PC-3 (cell line): Measurements from ENCODE around the gene PARP12. TPM values are rescaled to one million over a fixed set of nuclear protein-coding genes. Genes with fewer than 3 reads are reported as not detected.

Source experiments
- ATAC-seq: fragments of 200-7000 bp; cut with Tn5 transposase; 2 replicates; pipeline ENCODE4 v1.9.1; 2020; ENCODE audit warnings: mild to moderate bottlenecking, moderate library complexity
- BruUV-seq: library from RNA; stranded (reverse); fragments of 400-500 nt; replicated peaks from 2 replicates; lab custom pipeline; 2021; lab: Mats Ljungman, UMichigan
- CTCF ChIA-PET: fragments of 300-600 bp; sonication (Branson Sonifier 250); formaldehyde crosslinking; loops from one replicate; lab custom pipeline; 2022; ENCODE audit warnings: antibody characterized with exemption; lab: Charles Lee
- POLR2A ChIA-PET: fragments of 300-600 bp; sonication (Branson Sonifier 250); formaldehyde crosslinking; loops from one replicate; lab custom pipeline; 2022; ENCODE audit warnings: antibody characterized with exemption; ENCODE audit not compliant: unreplicated experiment; lab: Charles Lee
- DNase-seq: peaks from one replicate; pipeline ENCODE4 v3.0.0-alpha.2; 2015
- H2AFZ ChIP-seq: fragments of 300-600 bp; sonication (generic); 2 replicates; pipeline ENCODE4 v1.6.0; 2016; ENCODE audit warnings: antibody characterized with exemption, low read length
- H3F3A ChIP-seq: fragments of 300-600 bp; sonication (generic); one replicate; pipeline ENCODE4 v1.6.0; 2017; ENCODE audit warnings: antibody characterized with exemption, low read length, control low read depth, mild to moderate bottlenecking; ENCODE audit not compliant: unreplicated experiment
- H3K27ac ChIP-seq: fragments of 300-600 bp; sonication (generic); 2 replicates; pipeline ENCODE4 v1.5.1; 2016; ENCODE audit warnings: mild to moderate bottlenecking, low read length
- H3K27me3 ChIP-seq: fragments of 300-600 bp; sonication (generic); 2 replicates; pipeline ENCODE4 v1.6.1; 2016; ENCODE audit warnings: low read length, mixed read lengths
- H3K36me3 ChIP-seq: fragments of 300-600 bp; sonication (generic); 2 replicates; pipeline ENCODE4 v1.6.1; 2016; ENCODE audit warnings: low read depth, mixed run types, low read length, mixed read lengths
- H3K4me1 ChIP-seq: fragments of 300-600 bp; sonication (generic); 2 replicates; pipeline ENCODE4 v1.5.1; 2016; ENCODE audit warnings: low read length; ENCODE audit not compliant: insufficient read depth
- H3K4me2 ChIP-seq: fragments of 300-600 bp; sonication (generic); 2 replicates; pipeline ENCODE4 v1.6.0; 2016; ENCODE audit warnings: low read length
- H3K4me3 ChIP-seq: fragments of 300-600 bp; sonication (generic); 2 replicates; pipeline ENCODE4 v1.5.1; 2016; ENCODE audit warnings: mild to moderate bottlenecking, low read length, mixed read lengths
- H3K79me2 ChIP-seq: fragments of 300-600 bp; sonication (generic); 2 replicates; pipeline ENCODE4 v1.6.1; 2017; ENCODE audit warnings: low read length, mixed read lengths
- H3K9ac ChIP-seq: fragments of 300-600 bp; sonication (generic); 2 replicates; pipeline ENCODE4 v1.6.0; 2016; ENCODE audit warnings: mild to moderate bottlenecking, low read length
- H3K9me2 ChIP-seq: fragments of 300-600 bp; sonication (generic); replicated peaks from 2 replicates; pipeline ENCODE4 v1.6.1; 2016; ENCODE audit warnings: mixed run types, low read length, mixed read lengths
- H3K9me3 ChIP-seq: fragments of 300-600 bp; sonication (generic); 2 replicates; pipeline ENCODE4 v1.6.1; 2016; ENCODE audit warnings: low read length, mixed read lengths
- H4K20me1 ChIP-seq: fragments of 300-600 bp; sonication (generic); 2 replicates; pipeline ENCODE4 v1.6.1; 2016; ENCODE audit warnings: low read length, mixed read lengths
- EZH2 ChIP-seq: fragments of 300-600 bp; sonication (generic); IDR thresholded peaks from one replicate; pipeline ENCODE4 v1.6.1; 2017; ENCODE audit warnings: antibody characterized with exemption, mild to moderate bottlenecking, low read length; ENCODE audit not compliant: unreplicated experiment
- EZH2phosphoT487 ChIP-seq: fragments of 300-600 bp; sonication (generic); IDR thresholded peaks from 2 replicates; pipeline ENCODE4 v1.6.1; 2018; ENCODE audit warnings: mild to moderate bottlenecking, antibody characterized with exemption, low read length, borderline replicate concordance
- intact Hi-C: fragments of 100-400 bp; cut with micrococcal nuclease; formaldehyde crosslinking; loops from 2 replicates; pipeline ENCODE4 v1.9.0; 2023
- total RNA-seq: library from RNA; depleted of rRNA; stranded (reverse); fragments of >200 nt; gene quantifications from 2 replicates; pipeline ENCODE4 v1.2.3, GENCODE V29; 2014
- TF ChIP-seq, protein P1 (sequence below): fragments of 300-600 bp; sonication (generic); conservative IDR thresholded peaks from 2 replicates; pipeline ENCODE4 v1.5.1; 2017; ENCODE audit warnings: antibody characterized with exemption, low read depth, mild to moderate bottlenecking, low read length

The PARP12 gene
- total RNA-seq, 1 experiment from 2014 or later: 28.1 TPM

DNA sequence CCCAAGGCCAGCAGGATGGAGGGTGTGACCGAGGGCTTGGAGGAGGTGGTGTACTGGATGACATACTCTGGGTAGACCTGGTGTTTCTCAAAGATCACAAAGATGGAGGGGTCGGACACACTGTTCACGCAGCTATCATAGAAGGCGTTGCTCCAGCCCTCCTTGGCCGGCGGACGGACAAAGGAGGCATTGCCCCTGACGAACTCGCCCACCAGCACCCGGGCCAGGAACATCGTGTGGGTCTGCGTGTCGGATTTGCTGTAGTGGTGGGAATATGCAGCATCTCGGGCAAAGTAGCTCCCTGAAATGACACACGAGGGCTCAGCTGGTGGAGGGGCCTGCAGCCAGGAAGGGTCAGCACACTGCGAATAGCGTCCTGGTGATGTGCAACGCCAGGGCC lies 38.2 kb downstream of the PARP12 start:
- Histone ChIP-seq H3F3A (no peaks in the 10 kb centered on the region), H3K9ac (no peak overlapping the region), H3K4me3 (no peak overlapping the region), H3K79me2 (no peaks in the 10 kb centered on the region), H3K27me3 (no peaks in the 10 kb centered on the region), H2AFZ (no peak overlapping the region), H3K9me3 (no peaks in the 10 kb centered on the region), H3K4me1 (no peaks in the 10 kb centered on the region), H3K27ac (no peak overlapping the region), H3K36me3 (no peaks in the 10 kb centered on the region), H3K9me2 (no peaks in the 10 kb centered on the region), H3K4me2 (no peak overlapping the region), H4K20me1 (no peaks in the 10 kb centered on the region)
- intact Hi-C loops: no loop called here
- BruUV-seq: no TSS peak
- ChIA-PET CTCF (no interaction called here), POLR2A (no interaction called here)
- DNase-seq: no peak
- no peak for ATAC-seq
- TF ChIP-seq EZH2phosphoT487 (no peak), EZH2 (no peak)
- TF ChIP-seq, protein P1, sequence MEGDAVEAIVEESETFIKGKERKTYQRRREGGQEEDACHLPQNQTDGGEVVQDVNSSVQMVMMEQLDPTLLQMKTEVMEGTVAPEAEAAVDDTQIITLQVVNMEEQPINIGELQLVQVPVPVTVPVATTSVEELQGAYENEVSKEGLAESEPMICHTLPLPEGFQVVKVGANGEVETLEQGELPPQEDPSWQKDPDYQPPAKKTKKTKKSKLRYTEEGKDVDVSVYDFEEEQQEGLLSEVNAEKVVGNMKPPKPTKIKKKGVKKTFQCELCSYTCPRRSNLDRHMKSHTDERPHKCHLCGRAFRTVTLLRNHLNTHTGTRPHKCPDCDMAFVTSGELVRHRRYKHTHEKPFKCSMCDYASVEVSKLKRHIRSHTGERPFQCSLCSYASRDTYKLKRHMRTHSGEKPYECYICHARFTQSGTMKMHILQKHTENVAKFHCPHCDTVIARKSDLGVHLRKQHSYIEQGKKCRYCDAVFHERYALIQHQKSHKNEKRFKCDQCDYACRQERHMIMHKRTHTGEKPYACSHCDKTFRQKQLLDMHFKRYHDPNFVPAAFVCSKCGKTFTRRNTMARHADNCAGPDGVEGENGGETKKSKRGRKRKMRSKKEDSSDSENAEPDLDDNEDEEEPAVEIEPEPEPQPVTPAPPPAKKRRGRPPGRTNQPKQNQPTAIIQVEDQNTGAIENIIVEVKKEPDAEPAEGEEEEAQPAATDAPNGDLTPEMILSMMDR: no peak

DNA sequence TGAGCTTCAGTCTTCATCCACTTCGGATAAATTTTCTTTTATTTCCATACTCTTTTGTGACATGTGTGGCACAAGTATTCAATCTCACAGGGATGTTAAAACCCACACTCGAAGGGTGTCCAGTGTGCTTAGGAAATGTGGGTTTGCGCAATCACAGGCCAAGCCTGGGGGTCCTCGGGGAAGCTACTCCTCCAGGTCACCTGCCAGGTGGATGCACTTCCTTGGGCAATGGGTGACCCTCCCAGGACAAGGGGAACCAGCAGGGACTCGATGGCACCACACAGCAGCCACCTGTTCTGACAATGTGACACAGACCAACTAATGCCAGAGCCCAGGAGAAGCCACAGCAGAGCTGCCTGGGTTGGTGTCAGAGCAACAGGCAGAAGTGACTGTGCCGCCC lies 39.0 kb downstream of the PARP12 start:
- Histone ChIP-seq H4K20me1 (no peaks in the 10 kb centered on the region), H3K27ac (no peak overlapping the region), H3K4me3 (no peak overlapping the region), H3K9me2 (no peaks in the 10 kb centered on the region), H3K9ac (no peak overlapping the region), H3K4me2 (no peak overlapping the region), H3K79me2 (no peaks in the 10 kb centered on the region), H3K9me3 (no peaks in the 10 kb centered on the region), H3K4me1 (no peaks in the 10 kb centered on the region), H2AFZ (no peak overlapping the region), H3F3A (no peaks in the 10 kb centered on the region), H3K27me3 (no peaks in the 10 kb centered on the region), H3K36me3 (no peaks in the 10 kb centered on the region)
- ChIA-PET CTCF (no interaction called here), POLR2A (no interaction called here)
- peak; percentile 24; the same call in 1 of the 2 replicates for ATAC-seq
- TF ChIP-seq EZH2 (no peak), EZH2phosphoT487 (no peak)
- TF ChIP-seq, protein P1: no peak
- BruUV-seq: no TSS peak
- DNase-seq: no peak
- intact Hi-C loops: no loop called here

GRCh38 chr7:140022582-140023211 lies 40.1 kb downstream of the PARP12 start:
- no peak for DNase-seq
- no peaks in the 10 kb centered on the region for H3F3A ChIP-seq
- H3K79me2 ChIP-seq: no peaks in the 10 kb centered on the region
- H3K4me3 ChIP-seq: no peak overlapping the region
- intact Hi-C loops: no loop called here
- no peaks in the 10 kb centered on the region for H3K4me1 ChIP-seq
- H3K36me3 ChIP-seq: no peaks in the 10 kb centered on the region
- TF ChIP-seq EZH2phosphoT487: no peak
- TF ChIP-seq, protein P1: no peak
- no peak for TF ChIP-seq EZH2
- no peak for ATAC-seq
- no TSS peak for BruUV-seq
- no peak overlapping the region for H3K9ac ChIP-seq
- CTCF ChIA-PET: no interaction called here
- H3K4me2 ChIP-seq: no peak overlapping the region
- no peak overlapping the region for H2AFZ ChIP-seq
- H3K27ac ChIP-seq: no peak overlapping the region
- H3K9me2 ChIP-seq: no peaks in the 10 kb centered on the region
- POLR2A ChIA-PET: no interaction called here
- H3K9me3 ChIP-seq: no peaks in the 10 kb centered on the region
- no peaks in the 10 kb centered on the region for H4K20me1 ChIP-seq
- H3K27me3 ChIP-seq: no peaks in the 10 kb centered on the region
